ENCODE results near the gene TMCO6.
"Not testable (repeated sequence)": the region's sequence is repeated elsewhere in the genome, so short reads cannot be mapped to it uniquely, and the experiment has no call there.

Gene TMCO6

GRCh38 chr5:140639148-140639981 is at the start of gene TMCO6:
Gene TMCO6 (plus strand): TSS chr5:140639451. CDS start chr5:140639528, 77 bp downstream.
- peak; percentile 91 to 96 (median 93) for DNase-seq

- no peak for DNase-seq
These were observed 48.4 kb upstream of the TMCO6 start for GRCh38 chr5:140590861-140591260.

- no peak for DNase-seq
These were observed 47.4 kb upstream of the TMCO6 start for GRCh38 chr5:140591747-140592372.

- DNase-seq, result not testable (repeated sequence)
These were observed 46.2 kb upstream of the TMCO6 start for GRCh38 chr5:140593070-140593469.

GRCh38 chr5:140594169-140594568 is 45.1 kb upstream of the TMCO6 start:
- DNase-seq, result no peak

GRCh38 chr5:140595538-140596300 is 43.5 kb upstream of the TMCO6 start:
- no peak for DNase-seq

- DNase-seq, result no peak
These were observed 42.9 kb upstream of the TMCO6 start for GRCh38 chr5:140596321-140596741.

GRCh38 chr5:140598836-140599235 is 40.4 kb upstream of the TMCO6 start:
- DNase-seq, result no peak

- no peak for DNase-seq
These were observed 39.2 kb upstream of the TMCO6 start for GRCh38 chr5:140600096-140600495.

- no peak for DNase-seq
These were observed 37.1 kb upstream of the TMCO6 start for GRCh38 chr5:140602147-140602546.

- DNase-seq, result not testable (repeated sequence)
These were observed 35.9 kb upstream of the TMCO6 start for GRCh38 chr5:140603446-140603698.

GRCh38 chr5:140603734-140604133 is 35.5 kb upstream of the TMCO6 start:
- no peak for DNase-seq

GRCh38 chr5:140605879-140606278 is 33.4 kb upstream of the TMCO6 start:
- no peak for DNase-seq

GRCh38 chr5:140607031-140607430 is 32.2 kb upstream of the TMCO6 start:
- no peak for DNase-seq

- DNase-seq, result no peak
These were observed 30.5 kb upstream of the TMCO6 start for GRCh38 chr5:140608722-140609121.

GRCh38 chr5:140609126-140609525 is 30.1 kb upstream of the TMCO6 start:
- no peak for DNase-seq

GRCh38 chr5:140611020-140611521 is 28.2 kb upstream of the TMCO6 start:
- no peak for DNase-seq

- DNase-seq, result no peak
These were observed 16.9 kb upstream of the TMCO6 start for GRCh38 chr5:140622301-140622700.

- DNase-seq, result not testable (repeated sequence)
These were observed 16.2 kb upstream of the TMCO6 start for GRCh38 chr5:140623061-140623460.

GRCh38 chr5:140624886-140625285 is 14.4 kb upstream of the TMCO6 start:
- not testable (repeated sequence) for DNase-seq

GRCh38 chr5:140627972-140628371 is 11.3 kb upstream of the TMCO6 start:
- no peak for DNase-seq

GRCh38 chr5:140628711-140629110 is 10.5 kb upstream of the TMCO6 start:
- no peak for DNase-seq

- DNase-seq, result no peak
These were observed 8.8 kb upstream of the TMCO6 start for GRCh38 chr5:140630292-140631035.

Data from stimulated activated naive CD4-positive, alpha-beta T cell (primary cell).